Endothelial cell (in vitro differentiated cells): Measurements from ENCODE around the gene TNN. TPM values are rescaled to one million over a fixed set of nuclear protein-coding genes. Genes with fewer than 3 reads are reported as not detected.

Experiments used
- DNase-seq: peaks from one replicate; pipeline ENCODE4 v3.0.0; 2021; ENCODE audit warnings: low spot score
- H3K27ac Mint-ChIP-seq: one replicate; pipeline ENCODE4 v1.8.0; 2021; ENCODE audit warnings: mixed read lengths, inconsistent platforms; ENCODE audit not compliant: unreplicated experiment
- H3K27me3 Mint-ChIP-seq: one replicate; pipeline ENCODE4 v1.8.0; 2021; ENCODE audit warnings: mild to moderate bottlenecking, moderate library complexity, mixed read lengths, inconsistent platforms; ENCODE audit not compliant: unreplicated experiment
- H3K36me3 Mint-ChIP-seq: one replicate; pipeline ENCODE4 v1.8.0; 2021; ENCODE audit warnings: mild to moderate bottlenecking, low read depth, mixed read lengths, inconsistent platforms; ENCODE audit not compliant: unreplicated experiment
- H3K4me1 Mint-ChIP-seq: one replicate; pipeline ENCODE4 v1.8.0; 2021; ENCODE audit warnings: mild to moderate bottlenecking, mixed read lengths, inconsistent platforms; ENCODE audit not compliant: unreplicated experiment
- H3K4me3 Mint-ChIP-seq: one replicate; pipeline ENCODE4 v1.8.0; 2021; ENCODE audit warnings: mild to moderate bottlenecking, mixed read lengths, inconsistent platforms; ENCODE audit not compliant: unreplicated experiment
- H3K9me3 Mint-ChIP-seq: one replicate; pipeline ENCODE4 v1.8.0; 2021; ENCODE audit warnings: mixed read lengths, inconsistent platforms; ENCODE audit not compliant: unreplicated experiment
- total RNA-seq: library from RNA; stranded (reverse); fragmentation: NEBNext Ultra II Directional; extraction: Animal tissue kit (Norgen Biotek cat#: 25700); gene quantifications from one replicate; pipeline ENCODE4 v1.2.1, GENCODE V29; 2021; ENCODE audit not compliant: unreplicated experiment
- TF ChIP-seq, protein P1 (sequence below): fragments of 200-600 bp; sonication (generic); IDR thresholded peaks from one replicate; pipeline ENCODE4 v1.5.0; 2021; ENCODE audit warnings: antibody characterized with exemption; ENCODE audit not compliant: unreplicated experiment

TNN gene
- total RNA-seq, 1 donor from 2014 or later = 4.1 TPM

DNA sequence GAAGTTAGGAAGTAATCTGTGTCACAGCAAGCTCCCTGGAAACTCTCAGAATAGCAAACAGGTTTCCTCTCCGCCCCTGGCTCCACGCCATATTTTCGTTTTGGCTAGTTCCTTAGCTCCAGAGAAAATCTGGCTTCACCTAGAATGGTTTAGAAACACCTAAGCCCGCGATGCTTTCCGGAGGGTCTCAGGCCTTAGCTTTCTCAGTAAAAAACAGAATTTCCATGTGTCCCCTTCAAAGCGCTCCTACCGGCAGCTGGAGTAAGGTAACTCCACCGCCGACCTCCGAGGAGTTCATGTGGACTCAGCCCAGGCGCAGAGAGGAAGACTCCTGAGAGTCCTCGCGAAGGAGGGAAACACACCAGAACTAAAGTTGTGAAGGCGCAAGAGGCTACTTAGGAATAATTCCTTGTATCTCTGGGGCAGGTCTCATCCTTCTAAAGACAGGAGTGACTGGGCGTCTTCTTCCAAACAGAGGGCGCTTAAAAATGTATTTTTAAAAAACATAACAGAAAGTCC lies 124.5 kb downstream of the TNN start:
- Mint-ChIP-seq H3K9me3 (no peaks in the 10 kb centered on the region), H3K27ac (peak overlapping the region; percentile 45), H3K36me3 (no peaks in the 10 kb centered on the region), H3K4me1 (peaks cover 19% of the 10 kb centered on the region), H3K27me3 (no peaks in the 10 kb centered on the region), H3K4me3 (peak overlapping the region; percentile 92)
- TF ChIP-seq, protein P1, sequence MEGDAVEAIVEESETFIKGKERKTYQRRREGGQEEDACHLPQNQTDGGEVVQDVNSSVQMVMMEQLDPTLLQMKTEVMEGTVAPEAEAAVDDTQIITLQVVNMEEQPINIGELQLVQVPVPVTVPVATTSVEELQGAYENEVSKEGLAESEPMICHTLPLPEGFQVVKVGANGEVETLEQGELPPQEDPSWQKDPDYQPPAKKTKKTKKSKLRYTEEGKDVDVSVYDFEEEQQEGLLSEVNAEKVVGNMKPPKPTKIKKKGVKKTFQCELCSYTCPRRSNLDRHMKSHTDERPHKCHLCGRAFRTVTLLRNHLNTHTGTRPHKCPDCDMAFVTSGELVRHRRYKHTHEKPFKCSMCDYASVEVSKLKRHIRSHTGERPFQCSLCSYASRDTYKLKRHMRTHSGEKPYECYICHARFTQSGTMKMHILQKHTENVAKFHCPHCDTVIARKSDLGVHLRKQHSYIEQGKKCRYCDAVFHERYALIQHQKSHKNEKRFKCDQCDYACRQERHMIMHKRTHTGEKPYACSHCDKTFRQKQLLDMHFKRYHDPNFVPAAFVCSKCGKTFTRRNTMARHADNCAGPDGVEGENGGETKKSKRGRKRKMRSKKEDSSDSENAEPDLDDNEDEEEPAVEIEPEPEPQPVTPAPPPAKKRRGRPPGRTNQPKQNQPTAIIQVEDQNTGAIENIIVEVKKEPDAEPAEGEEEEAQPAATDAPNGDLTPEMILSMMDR = no peak
- DNase-seq = no peak

DNA sequence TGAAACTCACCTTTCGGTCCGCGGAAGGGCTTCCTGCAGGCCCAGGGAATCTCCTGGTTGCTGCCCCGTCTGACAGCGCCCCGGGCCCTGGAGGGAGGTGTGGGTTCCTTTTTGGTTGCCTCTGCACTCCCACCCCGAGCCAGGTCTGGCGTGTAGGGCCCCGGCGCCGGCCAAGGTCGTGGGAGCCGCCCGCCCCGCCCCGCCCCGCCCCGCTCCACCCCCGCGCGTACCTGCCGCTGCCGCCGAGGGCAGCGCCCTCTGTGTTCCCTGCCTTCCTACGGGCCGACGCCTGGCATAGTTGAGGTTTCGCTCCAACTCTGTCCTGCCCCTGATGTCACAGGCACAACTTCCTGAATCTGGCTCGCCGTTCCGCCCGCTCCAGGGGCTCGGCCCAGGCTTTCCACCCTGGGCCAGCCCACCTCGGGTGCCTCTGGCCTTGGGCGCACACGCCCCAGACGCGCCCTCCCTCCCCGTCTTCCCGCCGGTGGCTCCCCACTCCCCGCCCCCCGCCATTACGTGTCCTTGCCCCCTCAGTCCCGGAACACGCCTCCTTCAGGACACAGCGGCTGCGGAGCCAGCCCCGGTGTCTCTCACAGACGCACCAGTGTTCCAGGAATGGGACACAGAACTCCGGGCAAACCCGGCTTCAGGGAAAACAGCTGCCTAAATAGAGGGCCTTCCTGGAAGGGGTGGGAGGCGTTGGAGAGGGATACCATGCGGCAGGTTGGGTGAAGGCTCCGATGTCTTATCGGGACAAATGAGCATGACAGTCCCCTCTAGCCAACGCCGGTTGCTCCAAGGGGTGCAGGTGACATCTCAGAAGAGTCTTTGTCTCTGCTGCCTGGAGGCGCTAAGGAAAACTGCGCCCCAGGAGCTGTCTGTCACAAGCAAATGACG lies 125.2 kb downstream of the TNN start, which contains the start of gene KIAA0040:
TSS of gene KIAA0040 (minus strand) at position 147 of the 897 bp plus-strand sequence. CDS start 31,763 bp downstream, outside the sequence.
- peak within 1 kb of the TSS; percentile 92 for H3K4me3 Mint-ChIP-seq
- no peaks in the 10 kb centered on the region for H3K27me3 Mint-ChIP-seq
- peak within 1 kb of the TSS; percentile 45 for H3K27ac Mint-ChIP-seq
- TF ChIP-seq, protein P1 = no peak
- DNase-seq = peak; percentile 56
- no peaks in the 10 kb centered on the region for H3K9me3 Mint-ChIP-seq
- H3K36me3 Mint-ChIP-seq = no peaks in the 10 kb centered on the region
- H3K4me1 Mint-ChIP-seq = peaks cover 26% of the 10 kb centered on the region

DNA sequence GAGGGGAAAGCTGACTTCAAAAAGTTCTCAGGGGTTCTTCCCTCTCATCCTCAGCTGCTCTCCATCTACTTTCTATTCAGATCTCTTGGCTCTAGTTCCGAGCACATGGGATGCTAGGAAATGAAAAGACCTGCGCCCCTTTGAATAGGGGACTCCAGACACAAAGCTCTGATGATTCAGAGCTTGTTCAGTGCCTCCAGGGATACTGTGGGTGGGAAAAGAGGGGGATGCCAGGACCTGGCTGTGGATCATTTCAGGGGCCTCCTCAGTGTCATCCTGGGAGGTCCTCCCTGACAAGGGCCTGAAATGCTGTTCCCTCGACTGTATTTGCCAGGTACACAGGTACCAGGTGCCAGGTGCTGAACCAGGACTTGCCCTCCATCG lies 125.9 kb downstream of the TNN start:
- H3K36me3 Mint-ChIP-seq = no peaks in the 10 kb centered on the region
- H3K27me3 Mint-ChIP-seq = no peaks in the 10 kb centered on the region
- peaks cover 26% of the 10 kb centered on the region for H3K4me1 Mint-ChIP-seq
- H3K9me3 Mint-ChIP-seq = no peaks in the 10 kb centered on the region
- H3K4me3 Mint-ChIP-seq = peak overlapping the region; percentile 92
- no peak overlapping the region for H3K27ac Mint-ChIP-seq
- DNase-seq = no peak
- TF ChIP-seq, protein P1 = no peak

DNA sequence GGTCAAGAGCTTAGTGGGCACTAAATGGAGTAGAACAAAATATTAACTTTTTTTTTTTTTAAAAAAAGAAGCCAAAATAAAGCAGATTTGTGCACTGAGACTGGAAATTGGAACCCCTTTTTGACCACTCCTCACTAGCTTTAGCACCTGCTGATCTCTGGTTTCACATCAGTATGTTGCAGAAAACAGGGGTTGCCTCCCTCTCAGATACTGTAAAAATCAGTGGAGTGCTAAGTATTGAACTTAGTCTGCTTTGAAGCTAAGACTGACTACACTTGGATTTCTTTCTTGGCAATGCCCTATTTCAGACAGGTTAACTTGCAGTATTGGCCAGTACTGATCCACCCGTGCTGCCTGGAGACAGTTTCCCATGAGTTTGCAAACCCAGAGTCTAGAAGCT lies 127.6 kb downstream of the TNN start:
- H3K4me3 Mint-ChIP-seq = no peak overlapping the region
- TF ChIP-seq, protein P1 = no peak
- H3K27ac Mint-ChIP-seq = no peak overlapping the region
- no peaks in the 10 kb centered on the region for H3K36me3 Mint-ChIP-seq
- H3K9me3 Mint-ChIP-seq = no peaks in the 10 kb centered on the region
- H3K4me1 Mint-ChIP-seq = peaks cover 25% of the 10 kb centered on the region
- no peaks in the 10 kb centered on the region for H3K27me3 Mint-ChIP-seq
- DNase-seq = no peak

DNA sequence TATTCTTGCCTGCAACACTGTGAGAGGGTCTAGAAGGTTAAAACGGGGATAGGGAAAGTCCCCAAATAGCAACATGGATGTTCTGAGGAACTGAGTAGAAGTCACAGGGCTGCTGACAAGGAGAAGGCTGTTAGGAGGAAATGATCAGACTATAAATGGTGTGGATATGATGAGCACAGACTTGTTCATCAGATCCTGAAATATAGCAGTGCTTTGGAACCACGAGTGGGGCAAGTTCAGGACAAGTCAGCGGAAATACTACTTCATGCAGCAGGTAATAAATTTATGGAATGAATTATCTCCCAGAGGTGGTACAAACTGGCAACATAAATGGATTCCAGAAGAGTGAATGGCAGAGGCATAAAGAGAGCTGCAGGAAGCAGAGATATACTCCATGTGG lies 128.2 kb downstream of the TNN start:
- H3K9me3 Mint-ChIP-seq = no peaks in the 10 kb centered on the region
- no peak overlapping the region for H3K4me3 Mint-ChIP-seq
- no peak overlapping the region for H3K27ac Mint-ChIP-seq
- peaks cover 1% of the 10 kb centered on the region for H3K27me3 Mint-ChIP-seq
- H3K36me3 Mint-ChIP-seq = no peaks in the 10 kb centered on the region
- TF ChIP-seq, protein P1 = no peak
- peaks cover 20% of the 10 kb centered on the region for H3K4me1 Mint-ChIP-seq
- no peak for DNase-seq
